H9 (cell line): ENCODE data around the gene ACTC1. TPM values are rescaled to one million over a fixed set of nuclear protein-coding genes. Genes with fewer than 3 reads are reported as not detected.

Experiments
- DNase-seq: peaks from one replicate; pipeline ENCODE4 v3.0.0-alpha.2; 2017
- H2AFZ ChIP-seq: one replicate; pipeline ENCODE4 v1.6.1; 2013; ENCODE audit warnings: mild to moderate bottlenecking, low read length, control low read depth, moderate library complexity
- H2AK5ac ChIP-seq: 2 replicates; pipeline ENCODE4 v1.6.1; 2013; ENCODE audit warnings: low read length, control low read depth, mixed read lengths; ENCODE audit not compliant: insufficient read length
- H2BK120ac ChIP-seq: one replicate; pipeline ENCODE4 v1.6.1; 2013; ENCODE audit warnings: low read depth, mild to moderate bottlenecking, low read length, control low read depth, inconsistent platforms; ENCODE audit not compliant: poor library complexity, severe bottlenecking
- H2BK12ac ChIP-seq: 2 replicates; pipeline ENCODE4 v1.6.1; 2013; ENCODE audit warnings: low read length, control low read depth, mixed read lengths, low read depth; ENCODE audit not compliant: insufficient read length
- H2BK15ac ChIP-seq: 2 replicates; pipeline ENCODE4 v1.6.1; 2013; ENCODE audit warnings: low read depth, low read length, control low read depth
- H2BK20ac ChIP-seq: one replicate; pipeline ENCODE4 v1.6.1; 2013; ENCODE audit warnings: low read depth, mild to moderate bottlenecking, low read length, control low read depth, inconsistent platforms; ENCODE audit not compliant: poor library complexity, severe bottlenecking
- H2BK5ac ChIP-seq: 2 replicates; pipeline ENCODE4 v1.6.1; 2013; ENCODE audit warnings: low read length, control low read depth, mixed read lengths; ENCODE audit not compliant: insufficient read length
- H3K14ac ChIP-seq: 2 replicates; pipeline ENCODE4 v1.6.1; 2013; ENCODE audit warnings: low read length, control low read depth; ENCODE audit not compliant: insufficient read depth
- H3K18ac ChIP-seq: 2 replicates; pipeline ENCODE4 v1.6.1; 2013; ENCODE audit warnings: low read depth, mild to moderate bottlenecking, mixed read lengths, low read length, control low read depth; ENCODE audit not compliant: insufficient read length
- H3K23ac ChIP-seq: 2 replicates; pipeline ENCODE4 v1.6.1; 2013; ENCODE audit warnings: low read length, control low read depth, mixed read lengths, low read depth; ENCODE audit not compliant: insufficient read length
- H3K23me2 ChIP-seq: 2 replicates; pipeline ENCODE4 v1.6.1; 2013; ENCODE audit warnings: low read depth, mild to moderate bottlenecking, mixed read lengths, low read length, control low read depth; ENCODE audit not compliant: insufficient read length, poor library complexity, severe bottlenecking
- H3K27ac ChIP-seq: 2 replicates; pipeline ENCODE4 v1.5.1; 2013; ENCODE audit warnings: low read length, control low read depth, mixed read lengths, low read depth; ENCODE audit not compliant: insufficient read length
- H3K27me3 ChIP-seq: 2 replicates; pipeline ENCODE4 v1.6.1; 2013; ENCODE audit warnings: low read length, control low read depth, inconsistent platforms; ENCODE audit not compliant: insufficient read depth
- H3K4ac ChIP-seq: 2 replicates; pipeline ENCODE4 v1.6.1; 2013; ENCODE audit warnings: low read depth, mild to moderate bottlenecking, control low read depth, inconsistent platforms, low read length, moderate library complexity
- H3K4me1 ChIP-seq: 2 replicates; pipeline ENCODE4 v1.6.1; 2013; ENCODE audit warnings: low read length, control low read depth, inconsistent platforms; ENCODE audit not compliant: insufficient read depth
- H3K4me2 ChIP-seq: 2 replicates; pipeline ENCODE4 v1.6.1; 2013; ENCODE audit warnings: low read length, control low read depth, mixed read lengths; ENCODE audit not compliant: insufficient read length, insufficient read depth
- H3K56ac ChIP-seq: 2 replicates; pipeline ENCODE4 v1.6.1; 2013; ENCODE audit warnings: low read depth, mild to moderate bottlenecking, mixed read lengths, low read length, control low read depth; ENCODE audit not compliant: insufficient read length
- H3K79me1 ChIP-seq: 2 replicates; pipeline ENCODE4 v1.6.1; 2013; ENCODE audit warnings: low read depth, mild to moderate bottlenecking, moderate library complexity, low read length, control low read depth, inconsistent platforms; ENCODE audit not compliant: insufficient read depth, poor library complexity, severe bottlenecking
- H3K79me2 ChIP-seq: 2 replicates; pipeline ENCODE4 v1.6.1; 2013; ENCODE audit warnings: low read length, control low read depth, inconsistent platforms; ENCODE audit not compliant: insufficient read depth
- H3K9ac ChIP-seq: 2 replicates; pipeline ENCODE4 v1.6.1; 2013; ENCODE audit warnings: low read length, control low read depth, mixed read lengths; ENCODE audit not compliant: insufficient read length; ENCODE audit errors: extremely low read depth
- H3K9me3 ChIP-seq: one replicate; pipeline ENCODE4 v1.6.1; 2013; ENCODE audit warnings: low read depth, low read length, inconsistent platforms; ENCODE audit not compliant: control insufficient read depth
- H3T11ph ChIP-seq: one replicate; pipeline ENCODE4 v1.6.1; 2013; ENCODE audit warnings: mild to moderate bottlenecking, low read length, control low read depth, inconsistent platforms
- H4K20me1 ChIP-seq: one replicate; pipeline ENCODE4 v1.6.1; 2013; ENCODE audit not compliant: control insufficient read depth, insufficient read length, insufficient read depth
- H4K5ac ChIP-seq: 2 replicates; pipeline ENCODE4 v1.6.1; 2013; ENCODE audit warnings: low read depth, mild to moderate bottlenecking, mixed read lengths, low read length, control low read depth; ENCODE audit not compliant: insufficient read length
- H4K8ac ChIP-seq: replicated peaks from 2 replicates; pipeline ENCODE4 v1.6.1; 2013; ENCODE audit warnings: low read length, control low read depth, mixed read lengths, low read depth; ENCODE audit not compliant: insufficient read length
- H4K91ac ChIP-seq: 2 replicates; pipeline ENCODE4 v1.6.1; 2013; ENCODE audit warnings: low read depth, mild to moderate bottlenecking, moderate library complexity, mixed read lengths, low read length, control low read depth; ENCODE audit not compliant: insufficient read length
- H3K27ac Mint-ChIP-seq, 3 experiments: 2 replicates in 2 of 3; 3 replicates in 1 of 3; pipeline ENCODE4 v1.8.0; 2020 to 2021; ENCODE audit warnings: mixed read lengths in 3 of 3, mild to moderate bottlenecking in 1 of 3, moderate library complexity in 1 of 3
- H3K27me3 Mint-ChIP-seq: 2 replicates; pipeline ENCODE4 v1.8.0; 2021; ENCODE audit warnings: low read depth, mild to moderate bottlenecking, moderate library complexity, mixed read lengths
- H3K36me3 Mint-ChIP-seq, 3 experiments: 2 replicates in 2 of 3; 3 replicates in 1 of 3; pipeline ENCODE4 v1.8.0; 2020 to 2021; ENCODE audit warnings: low read depth in 3 of 3, mixed read lengths in 3 of 3; ENCODE audit not compliant: insufficient read depth in 1 of 3
- H3K4me1 Mint-ChIP-seq, 2 experiments: 2 replicates each; pipeline ENCODE4 v1.8.0; 2020; ENCODE audit warnings: mixed read lengths in 2 of 2
- H3K4me3 Mint-ChIP-seq, 2 experiments: 2 replicates in 1 of 2; 3 replicates in 1 of 2; pipeline ENCODE4 v1.8.0; 2020 to 2021; ENCODE audit warnings: mild to moderate bottlenecking in 2 of 2, mixed read lengths in 2 of 2, moderate library complexity in 1 of 2
- H3K9me3 Mint-ChIP-seq, 2 experiments: 2 replicates in 1 of 2; 3 replicates in 1 of 2; pipeline ENCODE4 v1.8.0; 2020; ENCODE audit warnings: mild to moderate bottlenecking in 2 of 2, mixed read lengths in 2 of 2, moderate library complexity in 1 of 2
- CTCF ChIP-seq: fragments of 200-600 bp; sonication (generic); conservative IDR thresholded peaks from 3 replicates; pipeline ENCODE4 v1.8.0; 2021; ENCODE audit warnings: antibody characterized with exemption, mild to moderate bottlenecking
- WGBS: extraction: QIAGEN DNeasy Blood & Tissue Kit; methylation state at CpG from one replicate; pipeline ENCODE4 v1.1.7; 2013; ENCODE audit warnings: missing lambda C conversion rate, low lambda C conversion rate, mixed read lengths; ENCODE audit not compliant: insufficient read length; ENCODE audit errors: extremely low coverage; 5-methylcytosine and 5-hydroxymethylcytosine counted together
- total RNA-seq: library from RNA; stranded (reverse); gene quantifications from 2 replicates; pipeline ENCODE4 v1.2.1, GENCODE V29; 2021

The ACTC1 gene
- total RNA-seq, 1 experiment from 2014 or later, result 52.2 TPM

- H3K4me2 ChIP-seq, result no peak overlapping the region
These were observed 36.0 kb downstream of the ACTC1 start for GRCh38 chr15:34759347-34759746.

More at GRCh38 chr15:34759347-34759746, 36.0 kb downstream of the ACTC1 start:
- H3K14ac ChIP-seq, result no peak overlapping the region
- no peak overlapping the region for H3T11ph ChIP-seq
- H4K5ac ChIP-seq, result no peak overlapping the region
- H4K20me1 ChIP-seq, result no peaks in the 10 kb centered on the region
- H3K9me3 ChIP-seq, result no peaks in the 10 kb centered on the region
- no peak overlapping the region for H2BK15ac ChIP-seq
- Mint-ChIP-seq H3K27me3 (peaks cover 62% of the 10 kb centered on the region), H3K4me3 (no peak overlapping the region), H3K27ac (no peak overlapping the region), H3K9me3 (no peaks in the 10 kb centered on the region), H3K4me1 (peaks cover 16 to 21% of the 10 kb centered on the region in 2 experiments), H3K36me3 (no peaks in the 10 kb centered on the region)
- no peak overlapping the region for H3K27ac ChIP-seq
- H2AK5ac ChIP-seq, result no peak overlapping the region
- TF ChIP-seq CTCF, result no peak
- H2BK12ac ChIP-seq, result no peak overlapping the region
- no peak overlapping the region for H3K18ac ChIP-seq
- H2BK20ac ChIP-seq, result no peak overlapping the region
- peaks cover 14% of the 10 kb centered on the region; the same call in 1 of the 2 replicates for H3K27me3 ChIP-seq
- no peak overlapping the region for H2BK5ac ChIP-seq
- no peak overlapping the region for H4K91ac ChIP-seq
- no peak overlapping the region for H4K8ac ChIP-seq
- no CpG with 5 or more reads among the region's 3 CpGs for WGBS
- no peak overlapping the region for H2AFZ ChIP-seq
- H3K4ac ChIP-seq, result no peak overlapping the region
- H3K4me1 ChIP-seq, result 0 out of 2 replicates have a peak, but pooled peaks cover 4% of the 10 kb centered on the region
- no peaks in the 10 kb centered on the region for H3K79me1 ChIP-seq
- H3K56ac ChIP-seq, result no peak overlapping the region
- H3K23ac ChIP-seq, result no peak overlapping the region
- H2BK120ac ChIP-seq, result no peak overlapping the region
- DNase-seq, result no peak
- no peak overlapping the region for H3K9ac ChIP-seq
- no peaks in the 10 kb centered on the region for H3K79me2 ChIP-seq
- peaks cover 11% of the 10 kb centered on the region for H3K23me2 ChIP-seq
